Stimulated activated CD4-positive, alpha-beta T cell treated with anti-CD3 and anti-CD28 coated beads, Interleukin-1b, Interleukin-23, amount 100 ng/mL, for 1 hour (primary cell): ENCODE measurements around the gene ORAI1.
A peak's percentile ranks its signal among the peaks of the same experiment; 100 is the strongest.
"Not testable (repeated sequence)": the region's sequence is repeated elsewhere in the genome, so short reads cannot be mapped to it uniquely, and the experiment has no call there.

ENCODE experiments used
- DNase-seq, 2 donors: peaks; one replicate each; pipeline ENCODE4 v3.0.0-alpha.2; 2020; ENCODE audit warnings: low read depth in 2 of 2

ORAI1 gene

DNA sequence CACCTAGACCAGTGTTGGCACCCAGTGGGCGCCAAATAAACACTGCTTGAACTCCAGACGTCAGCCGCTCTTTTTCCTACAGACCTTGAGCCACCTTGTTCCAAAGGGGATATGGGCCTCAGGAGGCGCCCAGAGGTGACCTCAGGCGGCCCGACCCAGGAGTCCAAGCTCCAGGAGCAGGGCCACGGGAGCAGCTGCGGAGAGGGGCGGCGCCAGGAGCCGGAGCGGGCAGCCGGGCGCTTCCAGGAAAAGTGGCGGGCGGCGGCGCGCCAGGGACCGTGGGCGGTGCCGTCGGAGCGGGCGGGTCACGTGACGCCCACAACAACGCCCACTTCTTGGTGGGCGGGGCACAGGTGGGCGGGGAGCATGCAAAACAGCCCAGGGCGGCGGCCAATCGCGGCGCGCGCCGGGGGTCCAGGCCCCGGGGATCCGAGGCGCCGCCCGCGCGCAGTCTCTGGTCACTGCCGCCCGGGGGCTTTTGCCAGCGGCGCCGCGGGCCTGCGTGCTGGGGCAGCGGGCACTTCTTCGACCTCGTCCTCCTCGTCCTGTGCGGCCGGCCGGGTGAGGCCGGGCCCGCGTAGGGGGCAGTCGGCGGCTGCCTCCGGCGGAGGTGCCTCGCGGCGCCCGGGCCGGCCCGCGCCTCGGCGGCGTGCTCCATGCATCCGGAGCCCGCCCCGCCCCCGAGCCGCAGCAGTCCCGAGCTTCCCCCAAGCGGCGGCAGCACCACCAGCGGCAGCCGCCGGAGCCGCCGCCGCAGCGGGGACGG, at the start of gene ORAI1:
Gene ORAI1, plus strand, starts transcription at position 444 of the 766 bp plus-strand sequence.
- DNase-seq: peak; percentile 92 to 95

DNA sequence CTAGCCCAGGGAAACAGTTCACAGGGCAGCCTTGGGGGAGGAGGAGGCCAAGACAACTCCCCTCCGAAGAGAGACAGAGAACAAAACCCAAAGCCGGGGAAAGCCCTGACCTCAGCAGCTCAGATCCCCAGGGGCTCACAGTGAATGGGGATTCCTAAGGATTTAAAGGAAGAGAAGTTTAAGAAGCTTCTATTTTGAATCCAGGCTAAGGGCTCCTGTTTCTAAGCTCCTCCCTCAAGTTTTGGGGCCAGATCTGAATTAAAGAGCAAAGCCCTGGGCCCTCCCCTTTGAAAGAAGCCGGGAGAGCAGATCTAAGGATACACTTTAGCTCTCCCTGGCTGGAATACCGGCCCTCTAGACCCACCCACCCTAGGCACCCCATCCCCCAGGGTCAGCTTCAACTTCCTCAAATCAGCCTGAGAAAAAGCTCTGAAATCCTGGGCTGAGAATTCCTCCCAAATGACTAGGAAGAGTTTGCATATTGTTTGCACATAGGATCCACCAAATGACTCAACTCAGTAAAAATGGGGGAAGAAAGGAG, 49.4 kb upstream of the ORAI1 start:
- no peak for DNase-seq

DNA sequence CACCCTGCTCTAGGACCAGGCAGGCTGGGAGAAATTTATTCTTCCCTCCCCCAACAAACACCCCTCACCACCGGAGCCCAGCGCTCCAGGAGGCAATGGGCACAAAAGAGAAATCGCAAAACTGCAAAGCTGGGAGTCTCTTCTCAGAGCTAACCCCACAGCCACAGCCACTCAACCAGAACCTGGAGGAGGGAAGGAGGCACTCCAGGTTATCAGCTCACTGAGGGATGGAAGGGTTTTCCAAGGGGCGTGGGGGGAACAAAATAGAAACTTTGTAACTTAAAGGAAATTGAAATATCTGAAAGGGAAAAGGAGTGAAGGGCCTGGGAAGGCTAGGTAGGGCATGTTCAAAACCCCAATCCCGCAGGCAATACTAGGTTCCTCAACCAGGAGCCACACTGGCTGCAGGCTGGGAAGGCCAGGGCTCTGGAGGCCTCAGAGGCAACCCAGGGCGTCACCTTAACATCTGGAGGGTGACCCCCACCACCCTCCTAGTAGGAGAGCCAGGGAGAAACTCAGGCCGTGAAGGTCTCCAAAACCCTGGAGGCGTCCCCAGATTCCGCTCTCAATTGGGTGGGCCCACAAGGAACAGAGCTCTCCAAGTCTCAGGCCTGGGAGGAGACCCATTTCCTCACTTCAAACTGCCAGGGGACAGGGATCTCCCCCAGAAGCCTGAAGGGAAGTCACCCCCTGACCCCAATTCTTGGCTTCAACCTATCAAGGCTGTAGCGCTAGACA, 48.7 kb upstream of the ORAI1 start:
- DNase-seq: no peak

DNA sequence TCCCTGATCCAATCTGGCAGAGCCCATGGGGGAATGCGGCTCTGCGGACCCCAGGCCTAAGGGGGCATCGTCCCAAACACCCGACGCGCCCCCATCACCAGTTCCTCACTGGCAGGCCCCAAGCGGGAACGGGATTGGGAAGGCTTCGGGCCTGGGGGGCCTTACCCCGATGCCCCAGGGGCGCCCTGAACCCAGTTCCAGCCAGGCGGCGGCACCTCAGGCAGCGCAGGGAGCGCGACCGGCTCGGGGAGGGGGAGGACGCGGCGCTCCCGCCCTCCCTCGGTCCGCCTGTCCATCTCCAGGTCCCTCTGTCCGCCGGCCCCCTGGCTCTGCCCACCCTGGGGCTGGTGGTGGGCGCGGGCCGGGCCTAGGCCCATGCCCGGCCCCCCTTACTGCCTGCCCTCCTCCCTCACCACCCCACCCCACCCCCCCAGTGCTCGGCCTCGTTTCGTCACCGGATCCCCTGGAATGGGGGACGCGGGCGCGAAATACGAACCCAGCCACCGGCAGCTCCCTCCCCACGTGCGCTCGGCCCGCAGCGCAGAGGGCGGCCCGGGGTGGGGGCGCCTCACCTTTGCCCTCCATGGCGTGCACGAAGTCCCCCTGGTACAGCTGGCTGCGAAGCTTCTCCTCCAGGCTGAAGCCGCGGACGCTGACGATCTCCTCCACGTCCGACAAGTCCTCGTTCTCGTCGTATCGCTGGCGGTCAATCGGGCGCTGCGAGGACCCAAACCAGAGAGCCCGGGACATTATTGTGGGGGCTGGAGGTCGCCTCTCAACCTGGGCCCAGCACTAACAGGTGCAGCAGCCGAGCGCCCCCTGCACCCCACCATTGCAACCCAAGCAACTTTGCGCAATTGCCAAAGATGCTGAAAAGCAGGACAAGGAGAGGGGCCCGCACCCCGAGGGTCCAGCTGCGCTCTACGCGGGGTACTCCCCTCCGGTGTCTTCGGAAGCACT, 47.8 kb upstream of the ORAI1 start:
- no peak for DNase-seq

DNA sequence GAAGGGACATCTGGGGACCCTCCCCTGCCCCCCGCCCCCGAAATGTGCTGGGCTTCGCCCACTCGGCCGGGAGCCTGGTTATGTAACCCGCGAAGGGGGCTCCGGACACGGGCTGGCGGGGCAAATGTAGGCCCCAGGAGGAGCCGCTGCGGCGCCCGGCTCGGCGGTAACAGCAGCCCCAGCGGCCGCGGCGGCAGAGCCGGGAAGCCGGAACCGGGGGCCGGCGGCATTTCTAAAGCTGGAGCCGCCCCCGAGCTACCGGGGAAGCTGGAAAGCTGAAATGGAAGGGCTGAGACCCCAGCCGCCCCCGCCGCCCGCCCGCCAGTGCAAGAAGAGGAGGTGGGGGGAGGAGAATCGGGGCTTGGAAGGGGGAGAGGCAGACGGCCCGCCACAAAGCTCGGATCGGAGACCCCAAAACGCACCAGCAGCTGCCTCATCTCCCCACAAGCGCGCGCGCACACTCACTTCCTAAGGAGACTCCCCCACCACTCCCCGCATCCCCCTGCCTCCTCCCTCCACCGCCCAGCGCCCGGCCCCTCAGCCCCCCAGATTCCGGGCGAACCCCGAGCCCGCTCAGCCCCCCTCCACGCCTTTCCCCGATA, 47.0 kb upstream of the ORAI1 start:
- DNase-seq: no peak

DNA sequence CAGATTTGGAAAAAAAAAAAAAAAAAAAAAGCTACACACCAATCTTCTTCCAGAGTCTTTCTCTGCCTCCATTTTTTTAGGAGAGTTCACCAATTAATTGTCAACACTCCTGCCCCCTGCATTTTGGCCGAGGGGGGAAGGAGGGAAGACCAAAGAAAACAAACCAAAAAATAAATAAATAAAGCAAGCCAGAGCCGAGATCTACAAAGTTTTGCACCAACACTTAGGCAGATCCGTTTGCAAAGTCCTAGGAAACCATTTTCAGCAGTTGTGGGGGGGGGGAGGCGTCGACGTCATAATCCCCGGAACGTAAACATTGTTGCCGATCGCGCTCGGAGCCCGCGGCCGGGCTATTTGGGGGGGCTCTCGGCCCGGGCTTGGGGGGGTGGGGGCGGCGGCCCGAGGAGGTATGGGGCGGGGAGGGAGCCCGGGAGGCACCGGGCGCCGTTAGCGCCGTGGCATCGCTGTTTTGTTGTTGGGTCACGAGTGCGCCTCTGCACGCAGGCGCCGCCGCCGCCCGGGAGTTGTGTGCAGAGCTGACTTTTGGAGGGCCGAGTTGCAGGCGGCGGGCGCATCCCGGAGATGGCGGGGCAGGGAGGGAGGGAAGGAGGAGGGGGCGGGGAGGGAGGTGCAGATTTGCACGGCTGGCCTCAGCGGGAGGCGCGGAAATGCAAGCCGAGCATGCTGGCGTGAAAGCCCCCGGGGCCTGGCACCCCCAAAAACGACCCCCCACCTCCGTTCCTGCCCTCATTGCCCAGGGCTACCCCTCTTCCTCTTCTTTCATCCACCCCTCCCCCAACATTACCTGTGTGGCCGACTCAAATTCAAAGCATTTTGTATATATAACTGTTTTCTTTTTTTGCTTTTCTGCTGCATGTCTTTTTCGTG, 46.1 kb upstream of the ORAI1 start:
- DNase-seq: peak; percentile 44 to 51

DNA sequence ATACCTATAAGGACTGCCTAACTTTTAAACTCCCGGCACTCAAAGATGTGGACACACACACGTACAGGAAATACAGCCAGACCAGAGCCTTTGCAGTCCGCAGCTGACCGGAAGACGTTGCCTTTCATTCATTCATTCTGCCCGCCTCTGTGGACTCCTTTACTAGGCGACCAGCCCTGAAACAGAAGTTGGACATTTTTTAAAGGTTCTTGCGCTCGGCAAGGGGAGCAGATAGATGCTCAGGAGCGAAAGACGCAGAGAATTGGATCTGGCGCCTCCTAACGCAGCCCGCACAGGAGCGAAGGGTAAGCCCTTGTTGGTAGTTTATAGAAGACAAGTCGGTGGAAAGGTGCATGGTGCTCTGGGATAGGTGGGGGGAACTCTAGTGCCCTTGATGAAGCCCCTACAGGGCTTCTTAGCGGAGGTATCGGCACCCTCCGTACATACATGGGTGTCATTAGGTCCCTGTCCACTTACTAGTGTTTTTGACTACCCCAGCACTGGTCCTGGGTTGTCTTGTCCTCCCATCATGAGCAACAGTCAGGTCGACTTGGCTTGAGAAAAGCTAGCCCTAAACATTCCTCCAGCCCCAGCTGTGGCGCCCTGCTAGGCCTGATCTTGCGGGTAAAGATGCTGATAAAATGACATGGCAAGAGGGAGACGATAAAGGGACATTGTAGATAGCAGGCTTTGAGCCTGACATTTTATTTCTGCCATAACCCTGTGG, 45.2 kb upstream of the ORAI1 start, which contains the start of gene KDM2B:
Gene KDM2B, minus strand, starts transcription at position 65 of the 727 bp plus-strand sequence. CDS start 112 bp downstream, outside the sequence.
- DNase-seq: no peak

DNA sequence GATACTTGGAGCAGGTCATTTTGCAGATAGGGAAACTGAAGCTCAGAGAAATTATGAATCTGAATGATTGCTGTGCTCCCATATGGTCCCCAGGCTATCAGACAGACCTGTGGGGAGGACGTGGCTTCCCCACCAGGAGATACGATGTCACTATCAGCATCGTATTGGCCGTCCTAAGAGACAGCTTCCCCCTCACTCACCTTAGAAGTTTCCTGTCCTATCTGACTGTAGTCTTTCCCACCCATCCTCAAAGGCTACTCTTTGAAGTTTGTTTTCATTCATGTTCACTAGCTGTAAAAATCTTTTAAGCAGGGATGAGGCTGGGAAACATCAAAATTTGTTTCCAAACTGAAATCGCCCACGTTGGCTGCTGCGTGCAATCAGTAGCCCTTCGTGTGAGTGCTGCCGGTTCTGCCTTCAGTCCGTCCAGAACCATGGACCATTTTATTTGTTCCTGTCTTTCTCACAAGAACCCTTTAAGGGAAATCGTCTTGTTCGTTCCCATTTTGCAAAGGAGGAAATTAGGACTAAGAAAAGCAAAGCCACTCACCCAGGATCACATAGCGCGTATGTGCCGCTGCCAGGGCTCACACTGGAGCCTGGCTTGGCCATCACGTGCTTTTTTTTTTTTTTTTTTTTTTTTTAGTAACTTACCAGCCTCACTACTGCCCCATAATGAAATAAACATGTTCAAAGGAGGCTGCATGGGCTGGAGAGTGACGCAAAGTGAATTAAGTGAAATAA, 44.5 kb upstream of the ORAI1 start:
- DNase-seq: no peak

DNA sequence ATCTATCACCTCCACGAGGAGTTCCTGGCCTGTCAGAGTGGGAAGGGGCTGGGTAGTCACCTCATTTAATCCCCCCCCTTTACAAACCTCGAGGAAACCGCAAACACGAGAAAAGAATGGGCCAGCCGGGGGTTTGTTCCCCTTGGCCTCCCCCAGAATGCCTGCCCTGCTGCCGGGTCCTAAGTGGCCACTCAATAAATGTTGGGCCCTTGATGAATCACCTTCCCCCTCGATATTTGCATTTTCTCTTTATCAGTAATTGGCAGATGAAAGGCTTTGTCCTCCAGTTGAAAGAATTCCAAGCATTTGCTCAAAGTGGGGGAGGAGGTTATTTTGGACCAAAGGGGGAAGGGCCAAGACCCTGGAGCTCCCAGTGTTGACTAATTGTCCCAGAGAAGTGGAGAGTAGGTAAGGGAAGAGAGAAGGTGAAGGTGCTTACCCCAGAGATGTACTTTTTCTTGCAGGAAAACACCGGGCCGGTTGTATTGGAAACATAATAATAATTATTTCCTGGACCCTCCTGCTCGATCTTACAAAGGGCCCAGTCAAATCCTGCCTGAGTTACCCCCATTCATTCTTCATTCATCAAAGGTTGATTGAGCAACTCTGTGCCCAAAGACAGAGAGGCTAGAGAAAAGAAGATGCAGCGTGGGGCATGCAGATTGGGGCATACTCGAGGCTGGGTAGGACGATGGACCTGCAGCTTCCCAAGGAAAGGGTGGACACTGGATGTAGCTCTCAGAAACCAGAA, 43.6 kb upstream of the ORAI1 start:
- no peak for DNase-seq

DNA sequence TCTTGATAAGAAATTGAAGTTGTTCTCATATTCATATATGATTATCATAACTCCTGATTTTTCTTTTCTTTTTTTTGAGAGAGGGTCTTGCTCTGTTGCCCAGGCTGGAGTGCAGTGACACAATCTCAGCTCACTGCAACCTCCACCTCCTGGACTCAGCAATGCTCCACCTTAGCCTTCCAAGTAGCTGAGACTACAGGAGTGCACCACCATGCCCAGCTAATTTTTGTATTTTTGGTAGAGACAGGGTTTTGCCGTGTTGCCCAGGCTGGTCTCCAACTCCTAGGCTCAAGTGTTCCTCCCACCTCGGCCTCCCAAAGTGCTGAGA, 43.0 kb upstream of the ORAI1 start:
- DNase-seq: not testable (repeated sequence)

DNA sequence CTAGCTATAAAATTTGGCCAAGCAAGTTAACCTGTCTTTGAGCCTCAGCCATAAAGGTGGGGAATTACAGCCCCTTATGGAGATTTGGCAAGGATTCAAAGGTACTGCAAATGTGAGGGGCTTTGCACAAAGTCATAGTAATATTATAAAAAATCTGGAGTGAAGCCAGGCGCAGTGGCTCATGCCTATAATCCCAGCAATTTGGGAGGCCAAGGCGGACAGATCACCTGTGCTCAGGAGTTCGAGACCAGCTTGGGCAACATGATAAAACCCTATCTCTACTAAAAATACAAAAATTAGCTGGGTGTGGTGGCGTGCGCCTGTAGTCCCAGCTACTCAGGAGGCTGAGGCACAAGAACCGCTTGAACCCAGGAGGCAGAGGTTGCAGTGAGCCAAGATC, 41.4 kb upstream of the ORAI1 start:
- DNase-seq: not testable (repeated sequence)

DNA sequence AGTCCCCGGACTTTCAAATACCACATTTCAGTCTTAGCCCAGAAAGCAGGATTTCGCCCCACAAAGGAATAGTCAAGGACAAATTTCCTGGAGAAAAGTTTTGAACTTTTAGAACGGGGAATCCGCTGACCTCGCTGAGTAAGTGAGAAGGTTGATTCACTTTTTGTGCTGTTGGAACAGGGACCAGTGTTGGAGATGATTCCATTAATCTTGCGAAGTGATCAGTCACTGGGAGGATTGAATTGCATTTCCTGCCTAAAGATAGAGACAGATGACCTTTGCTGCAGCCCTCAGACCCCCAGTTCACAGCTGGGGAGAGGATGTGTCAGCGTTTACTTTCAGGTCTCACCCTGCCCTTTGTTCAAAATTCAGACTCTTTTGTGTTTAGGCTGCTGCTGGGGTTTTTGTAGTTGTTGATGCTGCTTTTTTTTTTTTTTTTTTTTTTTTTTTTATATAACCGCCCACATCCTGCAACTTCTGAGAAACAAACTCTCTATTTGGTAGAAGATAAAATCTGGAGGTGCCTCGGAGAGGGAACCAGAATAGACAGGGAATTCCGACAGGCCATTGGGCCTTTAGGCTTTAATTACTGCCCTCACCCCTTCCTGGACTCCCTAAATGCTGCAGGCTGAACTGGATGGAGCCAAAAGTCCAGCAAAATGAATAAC, 35.7 kb upstream of the ORAI1 start:
- peak in 1 of 2 donors; percentile 40 for DNase-seq

DNA sequence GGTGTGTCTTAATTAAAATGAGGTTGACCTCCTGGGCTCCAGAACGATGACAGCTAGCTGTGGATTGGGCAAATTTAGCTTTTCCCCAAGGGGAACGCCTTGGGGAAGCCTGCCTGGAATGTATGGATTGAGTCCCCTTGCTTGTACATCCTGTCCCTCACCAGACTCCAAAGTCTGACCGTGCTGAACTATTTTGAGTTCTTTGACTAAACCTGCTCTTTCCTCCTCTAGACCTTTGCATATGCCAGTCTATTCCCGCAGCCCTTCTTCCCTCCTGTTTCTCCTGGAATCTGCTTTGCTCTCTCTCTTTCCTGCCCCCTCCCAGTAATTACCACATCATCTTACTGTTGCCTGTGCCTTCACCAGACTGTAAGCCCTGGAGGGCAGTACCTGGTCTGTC, 34.0 kb upstream of the ORAI1 start:
- no peak for DNase-seq

DNA sequence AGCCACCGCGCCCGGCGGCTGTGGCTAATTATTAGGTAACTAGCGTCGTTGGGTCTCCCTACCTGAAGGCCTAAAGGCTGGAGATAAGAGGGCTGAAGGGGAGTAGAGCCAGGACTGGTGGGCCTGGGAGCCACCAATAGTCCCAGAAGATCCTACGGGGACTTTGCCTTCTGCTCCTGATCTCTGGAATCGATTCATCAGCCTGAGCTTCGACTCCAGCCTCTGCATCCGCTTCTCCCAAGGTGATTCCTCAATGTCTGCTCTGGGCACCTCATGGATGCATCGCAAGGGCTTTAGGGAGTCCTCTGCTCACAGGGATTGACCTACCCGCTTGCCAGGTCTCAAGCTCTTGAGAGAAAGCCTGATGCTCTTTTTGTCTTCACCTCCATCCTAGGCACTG, 30.8 kb upstream of the ORAI1 start:
- DNase-seq: no peak

DNA sequence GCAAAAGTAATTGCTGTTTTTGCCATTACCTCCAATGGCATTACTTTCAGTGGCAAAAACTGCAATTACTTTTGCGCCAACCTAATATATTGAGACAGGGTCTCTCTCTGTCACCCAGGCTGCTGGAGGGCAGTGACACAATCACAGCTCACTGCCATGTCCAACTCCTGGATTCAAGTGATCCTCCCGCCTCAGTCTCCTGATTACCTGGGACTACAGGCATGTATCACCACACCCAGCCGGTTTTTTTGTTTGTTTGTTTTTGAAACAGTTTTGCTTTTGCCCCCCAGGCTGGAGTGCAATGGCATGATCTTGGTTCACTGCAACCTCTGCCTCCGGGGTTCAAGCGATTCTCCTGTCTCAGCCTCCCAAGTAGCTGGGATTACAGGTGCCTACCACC, 29.8 kb upstream of the ORAI1 start:
- no peak for DNase-seq

DNA sequence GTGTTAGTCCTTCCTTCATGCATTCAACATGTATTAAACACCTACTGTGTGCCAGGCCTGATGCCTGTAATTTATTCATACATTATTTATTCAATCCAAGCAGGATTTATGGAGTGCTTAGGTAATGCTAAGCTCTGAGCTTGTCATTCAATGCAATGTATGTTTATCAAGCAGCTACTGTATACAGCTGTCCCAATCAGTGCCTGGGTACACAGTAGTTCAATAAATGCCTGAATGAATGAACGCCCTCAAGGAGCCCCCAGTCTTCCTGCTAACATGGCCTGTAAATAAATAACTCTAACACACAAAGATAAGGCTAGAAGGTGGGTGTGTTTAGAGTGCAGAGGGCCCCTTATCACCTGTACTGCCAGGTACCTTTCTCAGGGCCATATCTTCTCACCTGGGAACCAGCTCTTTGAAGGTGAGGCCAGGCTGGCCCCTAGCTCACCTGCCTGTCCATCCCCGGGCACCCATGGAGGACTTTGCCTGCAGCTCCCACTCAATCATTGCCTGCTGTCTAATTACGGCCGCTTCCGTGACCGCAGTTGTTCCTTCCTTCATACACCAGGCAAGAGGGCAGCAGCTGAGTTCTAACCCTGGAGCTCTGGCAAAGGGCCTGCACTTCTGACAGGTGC, 25.5 kb upstream of the ORAI1 start:
- DNase-seq: no peak

DNA sequence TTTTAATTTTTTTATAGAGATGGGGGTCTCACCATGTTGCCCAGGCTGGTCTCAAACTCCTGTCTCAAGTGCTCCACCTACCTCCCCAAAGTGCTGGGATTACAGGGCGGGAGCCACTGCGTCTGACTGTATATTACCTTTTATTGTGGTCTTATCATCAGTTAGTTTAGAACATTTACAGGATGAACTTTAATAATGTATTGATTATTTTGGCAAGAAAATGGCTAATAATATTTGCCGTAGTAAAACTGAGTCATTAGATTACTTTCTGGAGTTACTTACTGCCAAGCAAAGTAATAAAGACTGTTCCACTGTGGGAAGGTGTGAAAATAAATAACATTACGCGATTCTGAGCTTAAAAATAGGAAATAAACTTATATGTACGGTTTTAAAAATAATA, 23.6 kb upstream of the ORAI1 start:
- DNase-seq: no peak
